ENCODE measurements around the gene LTBP1.
"Not testable (repeated sequence)": the region's sequence is repeated elsewhere in the genome, so short reads cannot be mapped to it uniquely, and the experiment has no call there.

LTBP1 gene

GRCh38 chr2:33335516-33335915 lies 388.8 kb downstream of the LTBP1 start:
- peak in 1 of 56 donors; percentile 2 for DNase-seq

- no peak for DNase-seq
These were observed 389.4 kb downstream of the LTBP1 start for GRCh38 chr2:33336036-33336625.

- no peak for DNase-seq
These were observed 390.7 kb downstream of the LTBP1 start for GRCh38 chr2:33337385-33337960.

GRCh38 chr2:33337981-33338380 lies 391.2 kb downstream of the LTBP1 start:
- no peak for DNase-seq

GRCh38 chr2:33339269-33339668 lies 392.5 kb downstream of the LTBP1 start:
- DNase-seq: no peak

GRCh38 chr2:33340280-33340679 lies 393.5 kb downstream of the LTBP1 start:
- DNase-seq: peak in 33 of 56 donors; percentile 1 to 68 (median 18)

GRCh38 chr2:33342171-33342570 lies 395.4 kb downstream of the LTBP1 start:
- no peak for DNase-seq

GRCh38 chr2:33342705-33343104 lies 396.0 kb downstream of the LTBP1 start:
- no peak for DNase-seq

- no peak for DNase-seq
These were observed 396.7 kb downstream of the LTBP1 start for GRCh38 chr2:33343387-33343895.

- no peak for DNase-seq
These were observed 397.5 kb downstream of the LTBP1 start for GRCh38 chr2:33344230-33344629.

GRCh38 chr2:33347856-33348255 lies 401.1 kb downstream of the LTBP1 start:
- DNase-seq: no peak

- no peak for DNase-seq
These were observed 403.9 kb downstream of the LTBP1 start for GRCh38 chr2:33350632-33351031.

- no peak for DNase-seq
These were observed 405.0 kb downstream of the LTBP1 start for GRCh38 chr2:33351781-33352180.

GRCh38 chr2:33354981-33355380 lies 408.2 kb downstream of the LTBP1 start:
- DNase-seq: no peak

GRCh38 chr2:33358878-33359277 lies 412.1 kb downstream of the LTBP1 start:
- no peak for DNase-seq

- no peak for DNase-seq
These were observed 416.9 kb downstream of the LTBP1 start for GRCh38 chr2:33363325-33364298.

- no peak for DNase-seq
These were observed 418.7 kb downstream of the LTBP1 start for GRCh38 chr2:33365264-33365970.

- peak in 41 of 56 donors; percentile 4 to 67 (median 33) for DNase-seq
These were observed 419.7 kb downstream of the LTBP1 start for GRCh38 chr2:33366473-33366872.

- DNase-seq: not testable (repeated sequence)
These were observed 421.8 kb downstream of the LTBP1 start for GRCh38 chr2:33368524-33368923.

- DNase-seq: no peak
These were observed 422.4 kb downstream of the LTBP1 start for GRCh38 chr2:33369191-33369590.

- peak in 1 of 56 donors; percentile 10 for DNase-seq
These were observed 424.0 kb downstream of the LTBP1 start for GRCh38 chr2:33370636-33371265.
